Measurements from ENCODE around the gene NEUROD2.

DNA sequence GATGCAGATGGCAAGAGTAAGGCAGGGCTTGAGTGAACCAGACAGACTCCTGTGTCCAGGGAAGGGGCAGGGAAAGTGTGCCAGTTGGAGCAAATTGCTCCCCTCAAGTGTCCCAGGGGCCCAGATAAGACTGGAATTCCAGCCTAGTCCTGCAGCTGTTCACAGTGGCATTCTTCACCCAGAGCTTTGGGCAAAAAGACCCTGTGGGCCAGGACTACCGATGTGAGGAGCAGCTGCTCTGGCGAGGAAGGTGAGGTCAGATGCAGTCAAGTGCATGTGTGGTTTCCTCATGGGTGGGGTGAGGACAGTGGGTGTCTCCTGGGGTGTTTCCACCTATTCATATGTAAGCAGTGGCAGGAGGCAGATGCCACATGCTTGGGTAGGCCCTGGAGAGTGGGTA lies 14.3 kb downstream of the NEUROD2 start:
- TF ChIP-seq, protein P1, sequence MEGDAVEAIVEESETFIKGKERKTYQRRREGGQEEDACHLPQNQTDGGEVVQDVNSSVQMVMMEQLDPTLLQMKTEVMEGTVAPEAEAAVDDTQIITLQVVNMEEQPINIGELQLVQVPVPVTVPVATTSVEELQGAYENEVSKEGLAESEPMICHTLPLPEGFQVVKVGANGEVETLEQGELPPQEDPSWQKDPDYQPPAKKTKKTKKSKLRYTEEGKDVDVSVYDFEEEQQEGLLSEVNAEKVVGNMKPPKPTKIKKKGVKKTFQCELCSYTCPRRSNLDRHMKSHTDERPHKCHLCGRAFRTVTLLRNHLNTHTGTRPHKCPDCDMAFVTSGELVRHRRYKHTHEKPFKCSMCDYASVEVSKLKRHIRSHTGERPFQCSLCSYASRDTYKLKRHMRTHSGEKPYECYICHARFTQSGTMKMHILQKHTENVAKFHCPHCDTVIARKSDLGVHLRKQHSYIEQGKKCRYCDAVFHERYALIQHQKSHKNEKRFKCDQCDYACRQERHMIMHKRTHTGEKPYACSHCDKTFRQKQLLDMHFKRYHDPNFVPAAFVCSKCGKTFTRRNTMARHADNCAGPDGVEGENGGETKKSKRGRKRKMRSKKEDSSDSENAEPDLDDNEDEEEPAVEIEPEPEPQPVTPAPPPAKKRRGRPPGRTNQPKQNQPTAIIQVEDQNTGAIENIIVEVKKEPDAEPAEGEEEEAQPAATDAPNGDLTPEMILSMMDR (tag by site-specific recombination; IDR thresholded peaks at IDR 0.05) = no peak
- no peak for TF ChIP-seq IKZF3 (tag by site-specific recombination; IDR thresholded peaks at IDR 0.05)
- no peak for TF ChIP-seq ZNF433 (tag by site-specific recombination; IDR thresholded peaks at IDR 0.05; ENCODE audit: low read depth)
- TF ChIP-seq ZBTB8A (tag by site-specific recombination; IDR thresholded peaks at IDR 0.05) = no peak
- TF ChIP-seq TCF7L2 (IDR thresholded peaks at IDR 0.05; ENCODE audit: borderline replicate concordance, low read depth, low read length) = no peak
- TF ChIP-seq, protein P2, sequence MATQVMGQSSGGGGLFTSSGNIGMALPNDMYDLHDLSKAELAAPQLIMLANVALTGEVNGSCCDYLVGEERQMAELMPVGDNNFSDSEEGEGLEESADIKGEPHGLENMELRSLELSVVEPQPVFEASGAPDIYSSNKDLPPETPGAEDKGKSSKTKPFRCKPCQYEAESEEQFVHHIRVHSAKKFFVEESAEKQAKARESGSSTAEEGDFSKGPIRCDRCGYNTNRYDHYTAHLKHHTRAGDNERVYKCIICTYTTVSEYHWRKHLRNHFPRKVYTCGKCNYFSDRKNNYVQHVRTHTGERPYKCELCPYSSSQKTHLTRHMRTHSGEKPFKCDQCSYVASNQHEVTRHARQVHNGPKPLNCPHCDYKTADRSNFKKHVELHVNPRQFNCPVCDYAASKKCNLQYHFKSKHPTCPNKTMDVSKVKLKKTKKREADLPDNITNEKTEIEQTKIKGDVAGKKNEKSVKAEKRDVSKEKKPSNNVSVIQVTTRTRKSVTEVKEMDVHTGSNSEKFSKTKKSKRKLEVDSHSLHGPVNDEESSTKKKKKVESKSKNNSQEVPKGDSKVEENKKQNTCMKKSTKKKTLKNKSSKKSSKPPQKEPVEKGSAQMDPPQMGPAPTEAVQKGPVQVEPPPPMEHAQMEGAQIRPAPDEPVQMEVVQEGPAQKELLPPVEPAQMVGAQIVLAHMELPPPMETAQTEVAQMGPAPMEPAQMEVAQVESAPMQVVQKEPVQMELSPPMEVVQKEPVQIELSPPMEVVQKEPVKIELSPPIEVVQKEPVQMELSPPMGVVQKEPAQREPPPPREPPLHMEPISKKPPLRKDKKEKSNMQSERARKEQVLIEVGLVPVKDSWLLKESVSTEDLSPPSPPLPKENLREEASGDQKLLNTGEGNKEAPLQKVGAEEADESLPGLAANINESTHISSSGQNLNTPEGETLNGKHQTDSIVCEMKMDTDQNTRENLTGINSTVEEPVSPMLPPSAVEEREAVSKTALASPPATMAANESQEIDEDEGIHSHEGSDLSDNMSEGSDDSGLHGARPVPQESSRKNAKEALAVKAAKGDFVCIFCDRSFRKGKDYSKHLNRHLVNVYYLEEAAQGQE (tag by site-specific recombination; IDR thresholded peaks at IDR 0.05) = no peak
- TF ChIP-seq, protein P3, sequence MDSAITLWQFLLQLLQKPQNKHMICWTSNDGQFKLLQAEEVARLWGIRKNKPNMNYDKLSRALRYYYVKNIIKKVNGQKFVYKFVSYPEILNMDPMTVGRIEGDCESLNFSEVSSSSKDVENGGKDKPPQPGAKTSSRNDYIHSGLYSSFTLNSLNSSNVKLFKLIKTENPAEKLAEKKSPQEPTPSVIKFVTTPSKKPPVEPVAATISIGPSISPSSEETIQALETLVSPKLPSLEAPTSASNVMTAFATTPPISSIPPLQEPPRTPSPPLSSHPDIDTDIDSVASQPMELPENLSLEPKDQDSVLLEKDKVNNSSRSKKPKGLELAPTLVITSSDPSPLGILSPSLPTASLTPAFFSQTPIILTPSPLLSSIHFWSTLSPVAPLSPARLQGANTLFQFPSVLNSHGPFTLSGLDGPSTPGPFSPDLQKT (IDR thresholded peaks at IDR 0.05; ENCODE audit: borderline replicate concordance, low read depth, low read length) = no peak
- no peak for TF ChIP-seq ZNF302 (tag by site-specific recombination; IDR thresholded peaks at IDR 0.05; ENCODE audit: low read depth)
- no peak for TF ChIP-seq ZNF174 (tag by site-specific recombination; IDR thresholded peaks at IDR 0.05)
- TF ChIP-seq ZNF292 (tag by site-specific recombination; IDR thresholded peaks at IDR 0.05; ENCODE audit: borderline replicate concordance, low read depth) = no peak
- TF ChIP-seq ZNF561 (tag by site-specific recombination; IDR thresholded peaks at IDR 0.05; ENCODE audit: borderline replicate concordance) = no peak
- no peak for TF ChIP-seq ZNF510 (tag by site-specific recombination; IDR thresholded peaks at IDR 0.05; ENCODE audit: insufficient replicate concordance)
- TF ChIP-seq, protein P4, sequence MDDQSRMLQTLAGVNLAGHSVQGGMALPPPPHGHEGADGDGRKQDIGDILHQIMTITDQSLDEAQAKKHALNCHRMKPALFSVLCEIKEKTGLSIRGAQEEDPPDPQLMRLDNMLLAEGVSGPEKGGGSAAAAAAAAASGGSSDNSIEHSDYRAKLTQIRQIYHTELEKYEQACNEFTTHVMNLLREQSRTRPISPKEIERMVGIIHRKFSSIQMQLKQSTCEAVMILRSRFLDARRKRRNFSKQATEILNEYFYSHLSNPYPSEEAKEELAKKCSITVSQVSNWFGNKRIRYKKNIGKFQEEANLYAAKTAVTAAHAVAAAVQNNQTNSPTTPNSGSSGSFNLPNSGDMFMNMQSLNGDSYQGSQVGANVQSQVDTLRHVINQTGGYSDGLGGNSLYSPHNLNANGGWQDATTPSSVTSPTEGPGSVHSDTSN (CRISPR knock-in tag; IDR thresholded peaks at IDR 0.05) = no peak

Data from HEK293 (cell line).